ENCODE measurements around the gene PLD3.

GRCh38 chr19:40412866-40413265 is 64.4 kb downstream of the PLD3 start:
- TF ChIP-seq EZH2 (IDR thresholded peaks at IDR 0.05; ENCODE audit: low read depth), result no peak
- no peak for TF ChIP-seq CTCF (conservative IDR thresholded peaks at IDR 0.05)

Measured in PC-9 (cell line).